ENCODE results near the gene TSPOAP1.

TSPOAP1 gene

GRCh38 chr17:58302919-58303585, 25.5 kb downstream of the TSPOAP1 start:
- DNase-seq, result no peak

- no peak for DNase-seq
Measured at GRCh38 chr17:58302171-58302918, 26.2 kb downstream of the TSPOAP1 start.

GRCh38 chr17:58301504-58302150, 27.0 kb downstream of the TSPOAP1 start:
- no peak for DNase-seq

- no peak for DNase-seq
Measured at GRCh38 chr17:58300336-58300735, 28.3 kb downstream of the TSPOAP1 start.

- no peak for DNase-seq
Measured at GRCh38 chr17:58294034-58294433, 34.6 kb downstream of the TSPOAP1 start.

- no peak for DNase-seq
Measured at GRCh38 chr17:58291246-58291645, 37.3 kb downstream of the TSPOAP1 start.

- no peak for DNase-seq
Measured at GRCh38 chr17:58289869-58290268, 38.7 kb downstream of the TSPOAP1 start.

GRCh38 chr17:58285422-58285810, 43.2 kb downstream of the TSPOAP1 start:
- no peak for DNase-seq

GRCh38 chr17:58284613-58285421, 43.8 kb downstream of the TSPOAP1 start:
- DNase-seq, result no peak

GRCh38 chr17:58283674-58284612, 44.7 kb downstream of the TSPOAP1 start:
- no peak for DNase-seq

- DNase-seq, result no peak
Measured at GRCh38 chr17:58282442-58282841, 46.2 kb downstream of the TSPOAP1 start.

GRCh38 chr17:58281511-58282011, 47.0 kb downstream of the TSPOAP1 start:
- no peak for DNase-seq

GRCh38 chr17:58280480-58281217, 47.9 kb downstream of the TSPOAP1 start, which contains the start of gene MPO:
TSS of gene MPO (minus strand) at chr17:58280935. CDS start at chr17:58280758, 177 bp downstream.
- no peak for DNase-seq

- DNase-seq, result no peak
Measured at GRCh38 chr17:58279736-58280479, 48.7 kb downstream of the TSPOAP1 start.

- no peak for DNase-seq
Measured at GRCh38 chr17:58279016-58279711, 49.4 kb downstream of the TSPOAP1 start.

- DNase-seq, result no peak
Measured at GRCh38 chr17:58278661-58279015, 50.0 kb downstream of the TSPOAP1 start.

- DNase-seq, result no peak
Measured at GRCh38 chr17:58277802-58278595, 50.6 kb downstream of the TSPOAP1 start.

- no peak for DNase-seq
Measured at GRCh38 chr17:58277107-58277801, 51.3 kb downstream of the TSPOAP1 start.
